A549 treated with DMSO at 1 μM for 4 hours (cell line): ENCODE data around the gene JAKMIP1. TPM values are rescaled to one million over a fixed set of nuclear protein-coding genes. Genes with fewer than 3 reads are reported as not detected.

Source experiments
- total RNA-seq: library from RNA; stranded (reverse); fragments of 200-300 nt; extraction: Qiagen RNA extraction; gene quantifications from 5 replicates; pipeline ENCODE4 v1.2.3, GENCODE V29; 2022; ENCODE audit warnings: low read depth

JAKMIP1 gene
- 0.03 TPM in 1 of 5 replicates, not detected in the others for total RNA-seq

DNA sequence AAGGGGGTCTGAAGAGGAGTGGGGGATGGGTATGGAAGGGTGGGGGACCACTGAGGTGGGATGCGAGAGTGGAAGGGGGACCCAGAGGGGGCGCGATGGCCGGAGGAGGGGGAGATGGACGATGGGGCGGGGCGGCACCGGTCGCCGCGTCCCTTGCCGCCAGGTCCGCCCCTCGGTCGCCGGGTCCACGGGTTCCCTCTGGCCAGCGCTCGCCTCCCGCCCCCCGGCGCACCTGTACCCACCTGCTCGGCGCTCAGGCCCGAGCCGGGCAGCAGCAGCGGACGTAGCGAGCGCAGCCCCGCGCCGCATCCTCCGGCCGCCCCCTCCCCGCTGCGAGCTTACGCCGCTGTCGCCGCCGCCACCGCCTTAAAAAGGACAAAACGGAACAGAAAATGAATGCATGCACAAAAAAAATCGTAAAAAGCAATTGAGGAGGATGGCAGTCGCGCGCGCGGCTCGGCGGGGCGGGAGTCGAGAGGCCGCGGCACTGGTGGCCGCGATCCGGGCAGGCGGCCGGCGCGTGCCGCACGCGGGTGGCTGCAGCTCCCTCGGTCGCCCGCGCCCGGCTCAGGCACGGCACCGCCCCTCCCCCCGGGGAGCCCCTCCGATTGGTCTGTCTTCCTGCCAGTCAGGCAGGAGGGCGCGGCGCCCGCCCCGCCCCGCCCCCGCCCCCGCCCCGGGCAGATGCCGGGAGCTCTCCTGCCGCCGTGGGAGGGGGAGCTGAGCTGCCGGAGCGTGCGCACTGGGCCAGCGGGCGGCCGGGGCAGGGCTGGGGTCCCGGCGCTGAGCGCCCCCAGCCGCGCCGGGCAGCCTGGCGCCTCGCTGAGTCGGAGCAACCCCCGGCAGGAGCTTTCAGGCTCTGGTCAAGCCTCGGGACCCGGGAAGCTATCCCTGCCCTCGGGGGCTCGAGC, at the start of gene JAKMIP1:
TSS of gene JAKMIP1 (minus strand) at position 539 of the 911 bp plus-strand sequence. CDS start 87,699 bp downstream, outside the sequence.

DNA sequence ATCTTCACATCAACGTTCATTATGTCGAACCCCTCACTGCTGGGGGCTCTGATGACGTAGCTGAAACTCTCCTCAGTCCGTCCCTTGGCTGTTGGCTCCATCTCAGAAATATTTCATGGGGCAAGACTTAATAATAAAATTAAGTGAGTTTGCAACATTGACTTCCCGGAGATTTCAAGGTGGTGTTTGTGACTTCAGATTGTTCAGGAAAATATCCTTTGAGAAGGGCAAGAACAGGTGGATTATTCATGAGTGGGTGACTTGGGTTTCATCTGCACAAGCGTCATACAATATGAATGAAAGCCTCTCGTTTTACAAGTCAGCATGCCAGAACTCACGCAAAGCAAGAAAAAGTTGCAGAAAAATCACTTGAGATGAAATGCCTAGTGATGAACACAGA, 182.0 kb downstream of the JAKMIP1 start, which contains the start of gene C4orf50:
TSS of gene C4orf50 (minus strand) at position 101 of the 400 bp plus-strand sequence.

Other genes with a start within 250 kb of the JAKMIP1 start
- gene C4orf50, start 182.1 kb downstream of the JAKMIP1 start, total RNA-seq, result not detected in 5 replicates
- gene WFS1, start 69.3 kb upstream of the JAKMIP1 start, total RNA-seq, result 14.2 to 16.9 TPM (median 14.6 TPM) in 5 replicates